Fibroblast of skin of right quadriceps (primary cell): ENCODE data around the gene FOXB1.

Source experiments
- DNase-seq: peaks from one replicate; pipeline ENCODE4 v3.0.0-alpha.2; 2013

Gene FOXB1

DNA sequence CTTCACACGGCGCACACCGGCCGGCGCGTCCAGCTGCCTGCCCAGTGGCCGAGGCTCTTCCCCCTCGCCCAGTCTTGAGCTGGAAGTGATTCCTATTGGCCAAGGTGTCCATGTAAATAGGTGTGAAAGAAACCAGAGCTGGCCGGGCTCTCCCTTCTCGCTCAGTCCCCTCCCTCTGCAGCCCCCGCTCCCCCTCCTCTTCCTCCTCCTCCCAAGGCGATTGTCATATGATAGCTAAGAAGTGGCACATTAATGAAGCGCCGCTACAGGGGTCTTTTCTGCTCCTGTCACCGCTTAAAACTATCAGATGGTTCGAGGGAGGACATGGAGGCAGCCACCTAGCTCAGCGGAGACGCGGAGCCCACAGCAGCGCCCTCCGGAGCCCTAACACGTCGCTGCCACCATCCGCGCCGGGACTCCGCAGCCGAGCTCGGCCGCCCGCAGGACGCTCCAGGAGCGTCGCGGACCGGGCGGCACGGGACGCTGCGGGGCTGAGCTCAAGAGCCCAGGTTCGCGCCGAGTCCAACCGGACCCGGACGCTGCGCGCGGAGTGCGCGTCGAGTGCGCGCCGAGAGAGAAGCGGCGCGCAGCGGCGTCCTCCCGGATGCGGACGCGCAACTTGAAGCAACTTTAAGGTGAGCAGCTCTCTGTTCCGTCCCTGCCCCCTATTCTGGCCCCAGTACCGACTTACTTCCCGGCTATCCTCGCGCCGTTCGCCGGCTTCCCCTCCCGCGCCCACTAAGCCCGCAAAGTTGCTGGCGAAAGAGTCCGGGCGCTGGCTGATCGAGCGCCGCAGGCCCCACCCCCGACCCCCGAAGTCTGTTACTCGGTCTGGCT lies at the start of gene FOXB1:
Gene FOXB1, plus strand, starts transcription at position 303 of the 837 bp plus-strand sequence. CDS start 653 bp downstream, outside the sequence.
- DNase-seq: no peak

DNA sequence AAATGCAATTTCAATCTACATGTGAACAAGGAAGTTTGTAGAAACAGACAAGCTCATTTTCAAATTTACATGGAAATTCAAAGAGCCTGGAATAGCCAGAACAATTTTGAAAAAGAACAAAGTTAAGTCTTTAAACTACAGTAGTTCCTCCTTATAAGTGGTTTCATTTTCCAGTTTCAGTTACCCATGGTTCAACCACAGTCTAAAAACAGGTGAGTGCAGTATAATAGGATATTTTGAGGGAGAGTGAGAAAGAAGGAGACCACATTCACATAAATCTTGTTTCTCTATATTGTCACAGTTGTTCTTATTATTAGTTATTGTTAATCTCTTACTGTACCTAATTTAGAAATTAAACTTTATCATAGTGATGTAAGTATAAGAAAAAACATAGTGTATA lies 45.8 kb upstream of the FOXB1 start:
- no peak for DNase-seq

- DNase-seq: no peak
Observed at GRCh38 chr15:59960318-59960717, 43.8 kb upstream of the FOXB1 start.

DNA sequence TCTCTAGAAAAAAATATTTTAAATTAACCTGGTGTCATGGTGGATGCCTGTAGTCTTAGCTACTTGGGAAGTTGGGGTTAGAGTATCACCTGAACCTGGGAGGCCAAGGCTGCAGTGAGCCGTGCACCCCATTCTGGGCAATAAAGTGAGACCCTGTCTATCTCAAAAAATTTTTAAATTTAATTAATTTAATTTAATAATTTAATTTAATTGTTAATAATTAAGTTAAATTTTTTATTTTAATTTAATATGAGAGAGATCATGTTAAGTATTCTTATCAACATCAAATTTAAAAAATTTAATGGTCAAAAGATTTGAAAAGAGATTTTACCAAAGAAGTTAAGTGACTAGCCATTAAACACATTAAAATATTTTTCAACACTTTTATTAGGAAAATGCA lies 40.8 kb upstream of the FOXB1 start:
- DNase-seq: no peak

DNA sequence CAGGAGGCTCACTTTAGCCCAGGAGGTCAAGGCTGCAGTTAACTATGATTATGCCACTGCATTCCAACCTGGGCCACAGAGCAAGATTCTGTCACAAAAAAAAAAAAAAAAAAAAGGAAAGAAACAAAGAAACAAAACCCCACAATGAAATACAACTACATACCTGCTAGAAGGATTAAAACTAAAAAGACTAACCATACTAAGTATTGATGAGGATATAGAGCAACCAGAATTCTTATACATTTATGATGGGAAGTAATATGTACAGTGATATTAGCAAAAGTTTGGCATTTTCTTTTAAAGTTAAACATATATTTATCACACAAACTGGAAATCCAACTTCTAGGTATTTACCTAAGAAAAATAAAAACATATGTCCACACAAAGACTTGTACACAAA lies 40.2 kb upstream of the FOXB1 start:
- no peak for DNase-seq

GRCh38 chr15:59965741-59966140 lies 38.4 kb upstream of the FOXB1 start:
- DNase-seq: no peak

- DNase-seq: no peak
Observed at GRCh38 chr15:59966262-59966661, 37.8 kb upstream of the FOXB1 start.

- no peak for DNase-seq
Observed at GRCh38 chr15:59968314-59968713, 35.8 kb upstream of the FOXB1 start.

DNA sequence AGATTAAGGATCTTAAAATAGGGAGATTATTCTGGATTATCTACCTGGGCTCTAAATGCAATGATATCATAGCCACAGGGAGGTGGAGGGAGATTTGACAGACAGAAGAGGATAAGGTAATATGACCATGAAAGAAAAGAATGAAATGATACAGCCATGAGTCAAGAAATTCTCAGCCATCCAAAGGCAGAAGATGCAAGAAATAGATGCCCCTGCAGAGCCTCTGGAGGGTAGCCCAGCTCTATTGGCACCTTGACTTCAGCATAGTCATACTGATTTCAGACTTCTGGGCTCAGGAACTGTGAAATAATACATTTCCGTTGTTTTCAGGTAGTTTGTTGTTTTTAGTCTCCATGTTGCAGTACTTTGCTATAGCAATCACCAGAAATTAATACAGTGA lies 31.9 kb upstream of the FOXB1 start:
- no peak for DNase-seq

DNA sequence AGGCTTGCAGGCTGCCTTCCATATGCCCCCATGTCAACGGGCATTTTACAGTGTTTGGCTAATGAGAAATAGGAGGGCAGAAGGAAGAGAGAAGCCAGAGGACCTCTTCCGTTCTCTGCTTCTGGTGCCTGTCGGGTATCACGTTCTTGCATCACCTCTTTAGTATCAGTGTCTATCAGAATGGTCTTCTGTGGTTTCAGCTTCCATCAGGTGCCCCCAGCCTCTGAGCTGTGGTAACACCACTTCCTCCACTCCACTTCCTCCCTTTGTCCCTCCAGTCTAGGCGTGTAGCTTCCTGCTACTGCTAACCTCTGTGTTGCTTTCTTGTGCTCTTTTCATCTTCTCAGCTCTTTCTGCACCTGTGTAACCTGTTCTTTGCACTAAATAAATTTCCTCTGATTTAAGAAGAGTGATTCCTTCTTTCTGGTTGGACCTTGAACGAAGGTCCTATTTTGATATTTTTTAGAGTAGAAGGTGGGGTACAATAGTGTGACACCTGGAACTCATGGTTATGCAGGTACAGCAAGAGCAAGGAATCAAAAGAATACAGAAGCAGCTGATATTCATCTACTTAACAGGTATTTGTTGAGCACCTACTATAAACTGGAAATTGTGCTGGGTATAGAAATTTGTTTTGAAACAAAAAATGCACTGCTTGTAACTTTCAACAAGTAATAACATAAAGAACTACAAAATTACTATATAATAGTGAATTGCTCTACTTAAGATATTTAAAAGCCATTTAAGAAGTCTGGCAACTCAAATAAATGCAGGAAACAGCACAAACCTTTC lies 27.4 kb upstream of the FOXB1 start:
- DNase-seq: no peak

GRCh38 chr15:59991834-59992233 lies 12.3 kb upstream of the FOXB1 start:
- no peak for DNase-seq

- no peak for DNase-seq
Observed at GRCh38 chr15:59993041-59993750, 10.9 kb upstream of the FOXB1 start.

- DNase-seq: no peak
Observed at GRCh38 chr15:59993950-59994401, 10.1 kb upstream of the FOXB1 start.

- no peak for DNase-seq
Observed at GRCh38 chr15:59994526-59994887, 9.6 kb upstream of the FOXB1 start.

DNA sequence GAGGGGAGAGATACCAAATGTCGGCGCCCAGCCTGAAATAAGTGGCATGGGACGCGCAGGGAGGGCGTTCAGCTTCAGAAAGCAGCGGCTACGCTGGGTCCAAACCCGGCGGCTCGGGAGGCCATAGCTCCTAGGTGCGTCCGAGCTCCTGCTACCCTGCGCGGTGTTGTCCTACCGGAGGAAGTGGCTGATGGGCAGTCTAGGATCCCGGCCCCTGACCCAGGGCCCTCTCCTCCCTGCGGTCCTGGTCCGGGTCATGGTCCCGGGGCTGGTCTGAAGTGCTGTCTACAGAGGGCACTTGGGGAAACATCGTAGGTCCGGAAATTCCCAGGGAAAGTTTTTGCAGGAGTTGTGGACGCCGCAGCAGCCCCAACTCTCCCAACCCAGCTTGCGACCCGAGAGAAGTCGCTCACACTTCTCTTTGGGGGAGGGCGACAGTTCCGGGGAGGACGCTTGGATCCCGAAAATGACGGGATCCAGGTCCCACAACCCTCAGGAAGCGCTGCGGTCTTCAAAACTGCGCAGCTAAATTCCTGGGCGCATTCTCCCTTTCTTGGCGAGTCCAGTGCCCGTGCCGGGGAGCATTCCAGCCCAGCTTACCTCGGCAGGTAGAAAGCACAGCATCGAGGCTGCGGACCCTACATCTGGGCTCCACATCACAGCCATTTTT lies 9.1 kb upstream of the FOXB1 start:
- DNase-seq: no peak

DNA sequence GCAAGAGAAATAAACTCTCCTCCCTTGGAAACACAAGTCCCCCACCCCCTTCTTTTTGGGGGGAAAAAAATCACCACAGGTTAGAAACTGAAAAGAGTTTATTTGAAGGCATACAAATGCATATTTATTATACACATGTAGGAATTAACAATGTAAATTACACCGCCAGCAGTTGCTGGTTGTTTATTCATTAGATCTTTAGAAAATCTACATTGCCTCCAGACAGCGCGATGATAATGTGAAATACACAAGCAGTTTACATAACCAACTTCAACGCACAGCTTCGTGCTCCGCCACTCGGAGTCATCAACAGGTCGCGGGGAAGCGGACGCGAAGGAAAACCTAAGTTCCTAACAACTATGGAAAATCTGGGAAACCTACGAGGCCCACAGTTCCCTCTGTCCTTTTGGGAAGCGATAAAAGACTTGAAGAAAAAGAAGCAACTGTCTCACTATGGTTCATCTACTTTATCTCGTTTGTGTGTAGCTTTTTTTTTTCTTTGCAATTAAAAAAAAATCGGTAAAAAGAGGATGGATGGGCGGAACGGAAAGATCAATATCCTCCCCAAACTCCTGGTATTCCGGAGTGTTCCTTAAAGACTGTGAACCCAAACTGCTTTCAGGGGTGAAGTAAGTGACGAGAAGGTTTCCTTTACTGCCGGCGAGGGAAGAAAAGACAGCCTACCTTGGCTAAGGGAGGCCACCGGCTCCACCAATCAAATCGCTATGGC lies 8.4 kb upstream of the FOXB1 start:
- no peak for DNase-seq

- no peak for DNase-seq
Observed at GRCh38 chr15:59996298-59997041, 7.6 kb upstream of the FOXB1 start.

DNA sequence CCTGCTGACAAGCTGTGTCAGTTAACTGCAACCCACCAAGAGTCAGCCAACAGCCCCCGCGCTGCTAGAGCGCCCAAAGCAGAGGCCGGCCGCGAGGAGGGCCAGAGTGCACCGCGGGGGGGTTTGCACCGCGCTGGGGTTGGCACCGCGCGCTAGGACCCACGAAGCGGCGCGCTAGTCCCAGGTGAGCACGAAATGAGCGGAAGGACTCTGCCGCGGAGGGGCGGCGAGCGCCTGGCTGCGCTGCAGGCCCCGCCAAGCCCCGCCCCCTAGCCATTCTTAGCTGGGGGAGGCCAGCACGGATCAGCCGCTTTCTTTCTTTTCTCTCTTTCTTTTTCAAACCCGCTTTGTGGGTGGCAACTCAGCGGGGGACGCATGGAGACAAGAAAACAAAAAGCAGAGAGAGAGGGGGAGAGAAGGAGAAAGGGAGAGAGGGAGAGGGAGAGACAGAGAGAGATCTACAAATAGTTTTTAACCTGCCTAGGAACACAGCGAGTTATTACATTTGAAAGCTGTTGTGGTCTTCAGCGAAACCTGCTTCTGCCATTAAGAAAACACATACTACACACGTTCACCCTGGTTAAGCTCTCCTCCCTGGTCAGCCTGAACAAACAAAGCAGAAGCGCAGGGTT lies 6.9 kb upstream of the FOXB1 start:
- no peak for DNase-seq

DNA sequence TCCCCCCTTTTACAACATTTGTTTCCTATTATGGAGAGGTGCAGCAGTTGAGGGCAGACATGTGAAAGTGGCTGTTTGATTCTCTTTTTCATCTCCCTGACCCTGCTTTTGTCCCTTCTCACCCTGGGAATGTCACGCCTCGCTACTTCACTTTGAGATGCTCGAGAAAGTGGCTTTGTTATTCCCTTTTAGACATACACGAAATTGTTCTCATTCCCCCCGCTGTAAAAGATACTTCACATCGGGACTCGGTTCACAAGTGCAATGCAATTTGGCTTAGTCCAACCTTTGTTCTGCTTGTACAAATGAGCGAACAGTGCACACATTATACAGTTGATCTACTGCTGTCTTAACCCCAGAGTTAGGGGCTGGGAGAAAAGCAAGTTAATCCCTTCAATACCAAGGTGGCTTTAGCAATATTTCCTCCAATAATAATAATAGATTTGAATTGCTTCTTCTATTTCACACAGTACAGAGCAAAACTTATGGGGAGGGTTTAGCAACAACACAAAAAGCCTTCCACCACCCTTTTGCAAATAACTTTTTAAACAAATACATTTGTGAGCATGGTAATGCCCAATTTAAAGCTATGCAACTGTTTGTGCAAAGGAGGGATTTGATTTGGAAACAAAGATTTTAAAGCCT lies 5.7 kb upstream of the FOXB1 start:
- DNase-seq: no peak

DNA sequence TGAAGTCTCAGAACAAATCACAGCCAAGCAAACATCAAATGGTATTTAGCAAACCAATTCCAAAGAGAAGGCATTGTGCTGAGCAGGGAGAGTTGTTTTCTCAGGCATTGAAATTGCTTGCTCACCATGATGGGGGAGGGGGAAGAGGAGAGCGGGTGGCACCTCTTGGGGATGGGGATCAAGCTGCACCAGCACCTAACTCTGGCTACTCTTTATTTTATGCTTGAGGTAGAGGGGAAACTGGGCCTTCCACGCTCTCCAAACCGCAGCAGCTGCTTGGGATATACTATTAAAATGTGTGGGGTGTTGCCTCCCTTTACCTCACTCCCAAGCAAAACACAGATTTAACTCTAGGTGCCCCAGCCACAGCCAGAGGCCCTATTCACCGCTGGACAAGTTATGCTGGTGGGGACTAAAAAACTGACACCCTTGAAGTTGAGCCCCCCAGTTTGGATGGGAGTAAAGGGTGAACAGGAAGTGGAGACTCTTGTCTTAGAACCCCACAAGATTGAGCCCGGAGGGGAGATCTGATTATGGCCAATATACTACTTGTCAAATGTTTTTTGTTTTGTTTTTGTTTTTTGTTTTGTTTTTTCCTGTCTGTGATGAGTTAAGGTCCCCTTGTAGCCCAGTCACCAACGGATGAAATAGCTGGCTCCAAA lies 5.0 kb upstream of the FOXB1 start:
- no peak for DNase-seq
